HG03442 (cell line): ENCODE data around the gene SH2B2.
A peak's percentile ranks its signal among the peaks of the same experiment; 100 is the strongest.

ENCODE experiments used
- ATAC-seq: cut with Tn5 transposase; IDR thresholded peaks from one replicate; pipeline ENCODE4 v1.9.1; 2021; ENCODE audit warnings: mild to moderate bottlenecking, moderate library complexity; ENCODE audit not compliant: unreplicated experiment

SH2B2 gene

DNA sequence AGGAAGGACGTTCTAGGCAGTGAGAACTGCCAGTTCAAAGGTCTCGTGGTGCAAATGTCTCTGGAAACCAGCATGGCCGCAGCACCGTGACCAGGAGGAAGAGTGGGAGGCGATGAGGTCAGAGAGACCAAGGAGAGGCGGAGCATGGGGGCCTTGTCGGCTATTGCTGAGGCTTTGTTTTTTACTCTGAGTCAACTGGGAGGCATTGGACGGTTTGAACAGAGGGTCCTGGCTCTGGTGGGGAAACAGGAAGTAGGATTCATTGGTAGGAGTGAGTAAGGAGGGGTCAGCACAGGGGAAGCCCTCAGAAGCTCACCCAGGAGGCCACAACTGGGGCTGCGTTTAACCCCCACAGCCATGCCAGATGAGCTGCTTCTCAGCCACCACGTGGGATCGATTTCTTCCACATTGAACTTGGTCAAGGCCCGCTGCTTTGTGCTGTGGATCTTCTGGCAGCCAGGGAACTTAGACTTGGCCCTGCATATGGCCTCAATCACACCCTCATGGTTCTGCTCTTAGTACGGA is 22.2 kb upstream of the SH2B2 start:
- no peak for ATAC-seq

GRCh38 chr7:102266541-102266940 is 20.1 kb upstream of the SH2B2 start:
- no peak for ATAC-seq

DNA sequence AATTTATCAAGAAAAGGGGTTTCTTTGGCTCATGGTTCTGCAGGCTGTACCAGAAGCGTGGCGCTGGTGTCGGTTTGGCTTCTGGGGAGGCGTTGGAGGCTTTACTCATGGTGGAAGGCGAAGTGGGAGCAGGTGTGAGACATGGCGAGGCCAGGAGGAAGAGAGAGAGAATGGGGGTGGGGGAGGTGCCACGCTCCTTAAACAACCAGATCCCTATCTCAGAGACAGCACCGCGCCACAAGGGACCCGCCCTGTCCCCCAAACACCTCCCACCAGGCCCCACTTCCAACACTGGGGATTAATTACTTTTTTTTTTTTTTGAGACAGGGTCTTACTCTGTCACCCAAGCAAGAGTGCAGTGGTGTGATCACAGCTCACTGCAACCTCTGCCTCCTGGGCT is 18.0 kb upstream of the SH2B2 start:
- ATAC-seq = no peak

DNA sequence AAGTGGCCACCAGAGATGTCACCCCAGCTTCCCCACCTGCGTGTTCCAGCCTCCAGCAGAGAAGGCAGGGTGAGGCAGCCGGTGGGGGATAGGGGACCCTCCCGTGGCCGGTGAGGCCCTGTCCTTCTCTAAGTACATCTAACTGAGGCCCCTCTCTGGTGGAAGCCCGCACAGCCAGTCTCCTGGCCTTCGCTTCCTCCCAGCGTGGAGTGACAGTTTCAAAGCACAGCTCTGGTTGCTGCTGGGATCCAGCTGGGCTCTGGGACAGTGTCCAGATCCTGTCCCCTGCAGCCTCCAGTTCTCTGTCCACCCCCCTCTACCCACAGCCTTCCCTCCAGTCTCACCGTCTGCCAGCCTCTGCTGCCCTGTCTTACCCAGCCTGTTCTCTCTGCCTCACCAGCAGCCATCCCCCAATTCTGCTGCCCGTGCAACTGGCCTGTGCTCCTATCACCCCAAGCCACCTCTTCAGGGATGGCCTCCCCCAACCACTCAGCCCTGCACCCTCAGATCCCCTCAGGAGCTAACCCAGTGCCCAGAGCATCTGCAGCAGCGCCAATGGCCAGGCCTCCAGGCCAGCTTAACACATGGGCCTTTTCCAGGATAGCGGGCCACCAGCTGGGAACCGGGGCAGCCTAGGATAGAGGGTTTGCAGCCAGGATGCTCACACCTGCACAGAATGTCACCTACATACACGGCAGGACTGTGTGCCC is 16.3 kb upstream of the SH2B2 start:
- no peak for ATAC-seq

DNA sequence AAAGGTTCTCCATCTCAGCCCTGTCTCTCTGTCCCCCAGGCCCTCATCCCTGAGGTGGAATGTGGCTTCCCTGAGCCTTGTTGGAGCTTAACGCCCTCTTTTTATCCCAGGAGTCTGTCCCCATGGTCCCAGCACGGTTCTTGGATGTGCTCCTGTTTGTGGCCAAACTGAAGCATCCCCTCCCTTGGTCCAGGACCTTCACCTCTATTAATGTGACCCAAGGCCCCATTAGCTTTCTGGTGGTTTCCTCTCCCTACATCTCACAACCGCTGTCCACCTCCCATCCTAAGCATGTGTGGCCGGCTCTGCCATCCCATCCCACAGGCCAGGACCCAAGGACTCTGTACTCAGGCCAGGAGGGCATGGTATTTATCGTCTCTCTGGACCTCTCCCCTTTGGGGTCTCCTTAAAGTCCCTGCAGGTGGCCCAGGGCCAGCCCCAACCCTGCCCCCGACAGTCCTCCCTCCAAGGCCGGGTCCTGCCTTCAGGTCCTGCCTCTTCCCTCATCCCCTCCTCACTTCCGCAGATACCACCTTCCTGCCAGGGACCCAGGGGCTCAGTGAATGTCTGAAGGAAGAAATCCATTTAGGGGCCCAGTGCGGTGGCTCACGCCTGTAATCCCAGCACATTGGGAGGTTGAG is 15.4 kb upstream of the SH2B2 start:
- no peak for ATAC-seq

- no peak for ATAC-seq
Measured at GRCh38 chr7:102272075-102272916, 14.4 kb upstream of the SH2B2 start.

DNA sequence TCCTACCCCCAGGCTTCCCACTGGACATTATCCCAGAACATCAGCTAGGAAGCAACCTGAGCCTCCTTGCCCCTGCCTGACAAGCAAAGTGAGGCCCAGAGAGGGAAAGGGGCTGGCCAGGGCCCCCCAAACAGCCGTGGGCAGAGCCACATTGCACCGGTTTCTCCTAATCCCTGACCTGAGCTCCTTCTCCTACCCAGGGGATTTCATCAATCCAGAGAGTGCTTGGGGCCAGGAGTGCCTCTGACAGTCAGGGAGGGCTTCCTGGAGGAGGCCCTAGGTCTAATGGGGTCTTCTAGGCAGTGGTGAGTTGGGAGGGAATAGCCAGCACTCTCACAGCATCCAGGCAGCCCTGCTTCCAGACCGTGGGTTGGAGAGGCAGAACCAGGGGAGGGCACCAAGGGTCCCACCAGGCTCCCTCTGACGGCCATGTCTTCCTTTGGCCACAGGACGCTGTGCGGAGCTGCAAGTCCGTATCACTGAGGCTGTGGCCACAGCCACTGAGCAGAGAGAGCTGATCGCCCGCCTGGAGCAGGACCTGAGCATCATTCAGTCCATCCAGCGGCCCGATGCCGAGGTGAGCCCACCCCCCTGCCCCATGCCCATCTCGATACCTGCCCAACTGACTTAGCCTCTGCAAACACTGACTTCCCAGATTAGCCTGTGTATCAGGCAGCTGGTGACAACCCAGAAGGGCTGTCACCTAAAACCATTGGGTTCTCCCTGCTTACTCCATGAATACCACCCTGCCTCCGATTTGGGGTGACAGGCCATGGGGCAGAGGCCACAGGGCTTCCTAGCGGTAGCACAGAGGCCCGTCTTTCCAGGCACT is 13.5 kb upstream of the SH2B2 start:
- no peak for ATAC-seq

- ATAC-seq = no peak
Measured at GRCh38 chr7:102273749-102274712, 12.6 kb upstream of the SH2B2 start.

DNA sequence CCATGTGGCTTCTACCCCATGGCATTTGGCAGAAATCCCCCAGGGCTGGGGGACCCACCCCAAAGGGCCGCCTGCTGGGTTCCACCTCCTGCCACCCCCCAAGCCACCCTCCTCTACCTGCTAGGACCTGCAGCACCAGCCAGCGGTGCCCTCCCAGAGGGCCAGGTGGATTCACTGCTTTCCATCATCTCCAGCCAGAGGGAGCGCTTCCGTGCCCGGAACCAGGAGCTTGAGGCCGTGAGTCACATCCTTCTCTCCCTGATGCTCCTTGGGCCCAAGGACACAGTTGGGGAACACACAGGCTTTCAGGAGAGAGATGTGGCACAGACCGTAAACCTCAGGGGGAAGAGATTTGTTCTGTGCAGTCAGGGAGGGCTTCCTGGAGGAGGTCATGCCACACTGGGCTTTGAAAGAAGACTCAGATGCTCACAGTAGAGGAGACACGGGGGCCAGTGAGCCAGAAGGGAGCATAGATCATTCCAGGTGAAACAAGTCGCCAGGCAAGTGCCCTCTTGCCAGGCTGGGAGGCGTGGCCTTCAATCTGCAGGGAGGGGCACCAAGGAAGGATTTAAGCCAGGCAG is 11.5 kb upstream of the SH2B2 start:
- no peak for ATAC-seq

DNA sequence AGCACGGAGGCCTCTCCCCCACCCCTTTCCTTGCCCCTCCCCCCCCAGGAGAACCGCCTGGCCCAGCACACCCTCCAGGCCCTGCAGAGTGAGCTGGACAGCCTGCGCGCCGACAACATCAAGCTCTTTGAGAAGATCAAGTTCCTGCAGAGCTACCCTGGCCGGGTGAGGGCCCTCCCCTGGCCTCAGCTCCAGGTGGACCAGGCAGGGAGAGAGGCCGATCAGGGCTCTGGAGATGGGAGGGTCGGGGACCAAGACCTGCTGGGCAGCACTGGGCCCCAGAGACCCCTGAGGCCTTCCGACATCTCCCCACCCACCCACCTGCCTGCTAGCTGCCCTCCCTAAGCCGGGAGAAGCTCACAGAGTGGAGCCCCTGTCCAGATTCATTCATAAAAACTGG is 8.8 kb upstream of the SH2B2 start:
- ATAC-seq = no peak

DNA sequence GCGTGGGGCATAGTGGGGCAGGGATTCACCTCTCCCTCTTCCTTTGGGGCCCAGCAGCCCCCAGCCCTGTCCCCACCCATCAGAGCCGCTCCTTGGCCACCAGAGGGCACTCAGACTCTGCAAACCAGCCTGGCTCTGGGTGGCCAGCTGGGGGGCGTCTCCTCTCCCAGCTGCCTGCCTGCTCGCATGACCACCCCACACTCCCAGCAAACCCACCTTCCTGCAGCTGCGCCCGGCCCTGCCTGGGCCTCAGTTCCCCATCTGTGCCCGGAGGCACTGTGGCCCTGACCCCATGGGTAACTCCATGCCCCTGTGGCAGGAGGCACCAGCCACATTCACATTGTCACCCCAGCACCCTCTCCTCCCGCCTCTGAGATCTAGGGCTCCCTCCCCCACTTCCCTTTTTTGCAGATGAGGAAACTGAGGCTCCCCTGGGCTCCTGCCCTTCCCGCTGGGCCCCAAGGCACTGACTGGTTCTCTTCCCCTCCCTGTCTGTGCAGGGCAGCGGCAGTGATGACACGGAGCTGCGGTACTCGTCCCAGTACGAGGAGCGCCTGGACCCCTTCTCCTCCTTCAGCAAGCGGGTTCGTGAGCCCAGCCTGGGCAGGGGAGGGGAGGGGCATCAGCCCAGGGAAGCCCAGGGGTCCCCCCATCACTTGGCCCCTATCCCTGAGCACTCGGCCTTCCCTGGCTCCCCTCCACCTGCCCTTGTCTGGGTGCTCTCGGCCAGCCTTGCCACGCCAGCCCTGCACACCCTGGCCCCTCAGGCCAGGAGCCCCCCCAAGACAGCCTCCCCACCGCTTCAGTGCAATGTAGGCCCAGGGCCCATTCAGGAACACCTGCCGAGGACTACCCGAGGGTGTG is 6.9 kb upstream of the SH2B2 start:
- peak; percentile 57 for ATAC-seq

DNA sequence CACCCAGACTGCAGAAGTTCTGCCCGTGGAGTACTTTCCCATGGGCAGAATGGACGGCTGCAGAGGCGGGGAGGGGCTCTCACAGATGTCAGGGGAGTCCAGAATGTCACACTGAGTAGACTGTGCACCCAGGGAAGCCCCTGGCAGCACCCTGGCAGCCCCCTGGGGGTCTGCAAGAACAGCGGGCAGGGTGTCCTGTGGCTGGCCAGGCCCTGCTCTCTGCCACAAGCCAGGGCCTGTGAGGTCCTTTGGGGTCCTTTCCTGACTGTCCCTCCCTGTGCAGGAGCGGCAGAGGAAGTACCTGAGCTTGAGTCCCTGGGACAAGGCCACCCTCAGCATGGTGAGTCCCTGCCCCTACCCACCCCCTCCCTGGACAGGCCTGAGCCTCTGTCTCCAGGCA is 6.1 kb upstream of the SH2B2 start:
- no peak for ATAC-seq

- ATAC-seq = no peak
Measured at GRCh38 chr7:102281785-102282184, 4.9 kb upstream of the SH2B2 start.

- ATAC-seq = no peak
Measured at GRCh38 chr7:102282465-102283362, 4.0 kb upstream of the SH2B2 start.

GRCh38 chr7:102283477-102284189 is 3.0 kb upstream of the SH2B2 start:
- no peak for ATAC-seq

DNA sequence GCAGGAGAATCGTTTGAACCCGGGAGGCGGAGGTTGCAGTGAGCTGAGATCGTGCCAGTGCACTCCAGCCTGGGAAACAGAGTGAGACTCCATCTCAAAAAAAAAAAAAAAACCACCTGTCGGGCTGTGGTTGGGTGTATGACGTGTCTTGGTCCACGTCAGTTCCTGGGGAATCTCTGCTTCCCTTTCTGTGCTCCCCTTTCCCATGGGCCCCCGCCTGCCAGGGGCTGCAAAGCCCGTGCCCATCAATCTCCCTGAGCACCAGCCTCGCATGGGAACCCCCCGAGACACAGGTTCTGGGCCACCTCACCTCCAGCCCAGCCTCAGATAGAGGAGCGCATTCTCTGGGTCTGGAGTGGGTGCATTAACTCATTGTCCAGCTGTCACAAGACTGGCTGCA is 2.3 kb upstream of the SH2B2 start:
- no peak for ATAC-seq
